ENCODE data around the gene MRPL51. TPM values are rescaled to one million over a fixed set of nuclear protein-coding genes. Genes with fewer than 3 reads are reported as not detected.
A peak's percentile ranks its signal among the peaks of the same experiment; 100 is the strongest.
"Not testable (repeated sequence)": the region's sequence is repeated elsewhere in the genome, so short reads cannot be mapped to it uniquely, and the experiment has no call there.

The MRPL51 gene
- polyA plus RNA-seq, 1 donor (not counting 4 experiments of a cell fraction or from before 2014, with no cell fraction given), result 184 TPM

DNA sequence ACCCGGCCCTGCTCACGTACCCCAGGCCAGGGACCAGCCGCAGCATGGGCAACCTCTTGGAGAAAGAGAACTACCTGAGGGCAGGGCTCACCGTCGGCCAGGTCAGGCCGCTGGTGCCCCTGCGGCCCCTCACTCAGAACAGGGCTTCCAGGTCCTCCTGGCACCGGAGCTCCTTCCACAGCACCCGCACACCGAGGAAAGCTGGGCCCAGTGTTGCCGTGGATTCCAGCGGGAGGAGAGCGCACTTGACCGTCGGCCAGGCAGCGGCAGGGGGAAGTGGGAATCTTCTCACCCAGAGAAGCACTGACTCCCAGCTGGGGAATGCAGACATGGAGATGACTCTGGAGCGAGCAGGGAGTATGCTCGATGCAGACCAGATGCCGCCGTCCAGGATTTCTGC, 14.6 kb downstream of the MRPL51 start:
- Histone ChIP-seq H3K27ac (ENCODE audit: control insufficient read depth, insufficient read depth, low read length) (no peak overlapping the region), H3K4me2 (ENCODE audit: control insufficient read depth, extremely low read depth, insufficient read depth, low read depth, low read length) (no peak overlapping the region), H4K20me1 (ENCODE audit: control insufficient read depth, extremely low read depth, insufficient read depth, low read length) (no peaks in the 10 kb centered on the region), H3K4me1 (ENCODE audit: control insufficient read depth, extremely low read depth, insufficient read depth, low read length) (no peaks in the 10 kb centered on the region), H3K36me3 (ENCODE audit: control insufficient read depth in 2 of 2, extremely low read depth in 1 of 2, insufficient read depth in 2 of 2, low read length in 2 of 2) (no peaks in the 10 kb centered on the region), H3K27me3 (ENCODE audit: control insufficient read depth, extremely low read depth, insufficient read depth, low read length) (no peaks in the 10 kb centered on the region), H3K79me2 (ENCODE audit: control insufficient read depth, insufficient read depth, low read length) (no peaks in the 10 kb centered on the region), H3K4me3 (ENCODE audit: control insufficient read depth in 2 of 3, extremely low read depth in 1 of 3, insufficient read depth in 2 of 3, low read depth in 1 of 3, low read length in 3 of 3) (no peak overlapping the region), H3K9ac (ENCODE audit: control insufficient read depth, extremely low read depth, insufficient read depth, low read length) (no peak overlapping the region), H3K9me1 (ENCODE audit: control insufficient read depth, extremely low read depth, insufficient read depth, low read length) (no peaks in the 10 kb centered on the region), H2AFZ (ENCODE audit: control insufficient read depth, low read length) (no peak overlapping the region), H3K9me3 (ENCODE audit: control insufficient read depth, low read depth, low read length) (no peaks in the 10 kb centered on the region)
- TF ChIP-seq EZH2 (IDR thresholded peaks at IDR 0.05; ENCODE audit: low read length), result no peak
- TF ChIP-seq, protein P1, sequence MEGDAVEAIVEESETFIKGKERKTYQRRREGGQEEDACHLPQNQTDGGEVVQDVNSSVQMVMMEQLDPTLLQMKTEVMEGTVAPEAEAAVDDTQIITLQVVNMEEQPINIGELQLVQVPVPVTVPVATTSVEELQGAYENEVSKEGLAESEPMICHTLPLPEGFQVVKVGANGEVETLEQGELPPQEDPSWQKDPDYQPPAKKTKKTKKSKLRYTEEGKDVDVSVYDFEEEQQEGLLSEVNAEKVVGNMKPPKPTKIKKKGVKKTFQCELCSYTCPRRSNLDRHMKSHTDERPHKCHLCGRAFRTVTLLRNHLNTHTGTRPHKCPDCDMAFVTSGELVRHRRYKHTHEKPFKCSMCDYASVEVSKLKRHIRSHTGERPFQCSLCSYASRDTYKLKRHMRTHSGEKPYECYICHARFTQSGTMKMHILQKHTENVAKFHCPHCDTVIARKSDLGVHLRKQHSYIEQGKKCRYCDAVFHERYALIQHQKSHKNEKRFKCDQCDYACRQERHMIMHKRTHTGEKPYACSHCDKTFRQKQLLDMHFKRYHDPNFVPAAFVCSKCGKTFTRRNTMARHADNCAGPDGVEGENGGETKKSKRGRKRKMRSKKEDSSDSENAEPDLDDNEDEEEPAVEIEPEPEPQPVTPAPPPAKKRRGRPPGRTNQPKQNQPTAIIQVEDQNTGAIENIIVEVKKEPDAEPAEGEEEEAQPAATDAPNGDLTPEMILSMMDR (optimal IDR thresholded peaks at IDR 0.05 in 1 of 3, IDR thresholded peaks at IDR 0.05 in 1 of 3, conservative IDR thresholded peaks at IDR 0.05 in 1 of 3; ENCODE audit: extremely low read depth in 1 of 3, insufficient read depth in 2 of 3, low read length in 3 of 3), result no peak
- dilution Hi-C loops (cut with MboI; ENCODE audit: extremely low pct_ligation_motif_present, low sequenced_read_pairs), result no loop called here
- FAIRE-seq (no peak), DNase-seq (ENCODE audit: low read depth, low spot score) (no peak)

DNA sequence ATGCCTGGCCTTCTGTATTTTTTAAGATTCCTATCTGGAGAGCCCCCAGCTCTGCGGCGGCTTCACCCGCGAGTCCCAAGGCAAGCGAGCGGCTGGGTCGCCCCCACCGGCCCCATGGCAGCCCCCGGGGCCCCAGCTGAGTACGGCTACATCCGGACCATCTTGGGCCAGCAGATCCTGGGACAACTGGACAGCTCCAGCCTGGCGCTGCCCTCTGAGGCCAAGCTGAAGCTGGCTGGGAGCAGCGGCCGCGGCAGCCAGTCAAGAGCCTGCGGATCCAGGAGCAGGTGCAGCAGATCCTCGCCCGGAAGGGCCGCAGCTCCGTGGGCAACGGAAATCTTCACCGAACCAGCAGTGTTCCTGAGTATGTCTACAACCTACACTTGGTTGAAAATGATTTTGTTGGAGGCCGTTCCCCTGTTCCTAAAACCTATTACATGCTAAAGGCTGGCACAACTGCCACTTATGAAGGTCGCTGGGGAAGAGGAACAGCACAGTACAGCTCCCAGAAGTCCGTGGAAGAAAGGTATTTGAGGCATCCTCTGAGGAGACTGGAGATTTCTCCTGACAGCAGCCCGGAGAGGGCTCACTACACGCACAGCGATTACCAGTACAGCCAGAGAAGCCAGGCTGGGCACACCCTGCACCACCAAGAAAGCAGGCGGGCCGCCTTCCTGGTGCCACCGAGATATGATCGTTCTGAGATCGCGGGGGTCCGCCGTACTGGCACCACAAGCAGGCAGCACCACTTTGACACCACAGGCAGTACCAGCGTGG, 15.3 kb downstream of the MRPL51 start:
- H3K4me2 ChIP-seq (ENCODE audit: control insufficient read depth, extremely low read depth, insufficient read depth, low read depth, low read length); H3K9me1 ChIP-seq (ENCODE audit: control insufficient read depth, extremely low read depth, insufficient read depth, low read length); H3K27me3 ChIP-seq (ENCODE audit: control insufficient read depth, extremely low read depth, insufficient read depth, low read length); H3K4me1 ChIP-seq (ENCODE audit: control insufficient read depth, extremely low read depth, insufficient read depth, low read length); H3K9me3 ChIP-seq (ENCODE audit: control insufficient read depth, low read depth, low read length); DNase-seq (ENCODE audit: low read depth, low spot score); H3K79me2 ChIP-seq (ENCODE audit: control insufficient read depth, insufficient read depth, low read length); dilution Hi-C loops (cut with MboI; ENCODE audit: extremely low pct_ligation_motif_present, low sequenced_read_pairs); H3K9ac ChIP-seq (ENCODE audit: control insufficient read depth, extremely low read depth, insufficient read depth, low read length); H4K20me1 ChIP-seq (ENCODE audit: control insufficient read depth, extremely low read depth, insufficient read depth, low read length); H3K4me3 ChIP-seq (ENCODE audit: control insufficient read depth in 2 of 3, extremely low read depth in 1 of 3, insufficient read depth in 2 of 3, low read depth in 1 of 3, low read length in 3 of 3); H3K27ac ChIP-seq (ENCODE audit: control insufficient read depth, insufficient read depth, low read length); H3K36me3 ChIP-seq (ENCODE audit: control insufficient read depth in 2 of 2, extremely low read depth in 1 of 2, insufficient read depth in 2 of 2, low read length in 2 of 2); H2AFZ ChIP-seq (ENCODE audit: control insufficient read depth, low read length): not testable (repeated sequence)
- FAIRE-seq, result peak; percentile 53

DNA sequence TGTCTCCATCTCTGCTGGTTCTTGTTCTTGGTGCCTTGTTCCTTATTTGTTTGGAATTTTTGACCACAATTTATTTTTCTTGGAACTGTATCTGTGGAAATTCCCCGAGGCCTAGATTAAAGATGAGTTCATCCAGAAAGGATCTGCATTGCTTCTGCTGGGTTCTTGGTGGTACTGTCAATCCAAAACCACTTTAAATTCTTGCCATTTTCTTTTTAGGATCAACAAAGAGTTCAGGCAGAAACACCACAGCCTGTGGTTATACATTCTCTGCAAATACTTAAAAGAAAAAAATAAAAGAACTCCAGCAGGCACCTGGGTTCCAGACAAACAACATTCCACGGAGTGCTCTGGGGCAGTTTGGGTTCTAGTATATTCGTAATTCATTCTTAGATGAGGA, 16.6 kb downstream of the MRPL51 start:
- H3K79me2 ChIP-seq (ENCODE audit: control insufficient read depth, insufficient read depth, low read length), result no peaks in the 10 kb centered on the region
- H4K20me1 ChIP-seq (ENCODE audit: control insufficient read depth, extremely low read depth, insufficient read depth, low read length), result no peaks in the 10 kb centered on the region
- H3K4me2 ChIP-seq (ENCODE audit: control insufficient read depth, extremely low read depth, insufficient read depth, low read depth, low read length), result no peak overlapping the region
- dilution Hi-C loops (cut with MboI; ENCODE audit: extremely low pct_ligation_motif_present, low sequenced_read_pairs), result no loop called here
- no peaks in the 10 kb centered on the region for H3K9me1 ChIP-seq (ENCODE audit: control insufficient read depth, extremely low read depth, insufficient read depth, low read length)
- no peak overlapping the region for H3K4me3 ChIP-seq (ENCODE audit: control insufficient read depth in 2 of 3, extremely low read depth in 1 of 3, insufficient read depth in 2 of 3, low read depth in 1 of 3, low read length in 3 of 3)
- H3K9ac ChIP-seq (ENCODE audit: control insufficient read depth, extremely low read depth, insufficient read depth, low read length), result no peak overlapping the region
- no peak overlapping the region for H2AFZ ChIP-seq (ENCODE audit: control insufficient read depth, low read length)
- H3K27me3 ChIP-seq (ENCODE audit: control insufficient read depth, extremely low read depth, insufficient read depth, low read length), result no peaks in the 10 kb centered on the region
- no peak overlapping the region for H3K27ac ChIP-seq (ENCODE audit: control insufficient read depth, insufficient read depth, low read length)
- no peaks in the 10 kb centered on the region for H3K36me3 ChIP-seq (ENCODE audit: control insufficient read depth in 2 of 2, extremely low read depth in 1 of 2, insufficient read depth in 2 of 2, low read length in 2 of 2)
- H3K9me3 ChIP-seq (ENCODE audit: control insufficient read depth, low read depth, low read length), result no peaks in the 10 kb centered on the region
- FAIRE-seq (peak; percentile 29), DNase-seq (ENCODE audit: low read depth, low spot score) (no peak)
- H3K4me1 ChIP-seq (ENCODE audit: control insufficient read depth, extremely low read depth, insufficient read depth, low read length), result peaks cover 5% of the 10 kb centered on the region
- TF ChIP-seq EZH2 (IDR thresholded peaks at IDR 0.05; ENCODE audit: low read length), result no peak

DNA sequence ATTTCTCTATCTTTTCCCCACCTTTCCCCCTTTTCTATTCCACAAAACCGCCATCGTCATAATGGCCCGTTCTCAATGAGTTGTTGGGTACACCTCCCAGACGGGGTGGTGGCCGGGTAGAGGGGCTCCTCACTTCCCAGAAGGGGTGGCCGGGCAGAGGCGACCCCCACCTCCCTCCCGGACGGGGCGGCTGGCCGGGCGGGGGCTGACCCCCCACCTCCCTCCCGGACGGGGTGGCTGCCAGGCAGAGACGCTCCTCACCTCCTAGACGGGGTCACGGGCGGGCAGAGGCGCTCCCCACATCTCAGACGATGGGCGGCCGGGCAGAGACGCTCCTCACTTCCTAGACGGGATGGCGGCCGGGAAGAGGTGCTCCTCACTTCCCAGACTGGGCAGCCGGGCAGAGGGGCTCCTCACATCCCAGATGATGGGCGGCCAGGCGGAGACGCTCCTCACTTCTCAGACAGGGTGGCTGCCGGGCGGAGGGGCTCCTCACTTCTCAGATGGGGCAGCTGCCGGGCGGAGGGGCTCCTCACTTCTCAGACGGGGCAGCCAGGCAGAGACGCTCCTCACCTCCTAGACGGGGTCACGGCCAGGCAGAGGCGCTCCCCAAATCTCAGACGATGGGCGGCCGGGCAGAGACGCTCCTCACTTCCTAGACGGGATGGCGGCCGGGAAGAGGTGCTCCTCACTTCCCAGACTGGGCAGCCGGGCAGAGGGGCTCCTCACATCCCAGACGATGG, 17.7 kb downstream of the MRPL51 start:
- H3K4me2 ChIP-seq (ENCODE audit: control insufficient read depth, extremely low read depth, insufficient read depth, low read depth, low read length); DNase-seq (ENCODE audit: low read depth, low spot score); H2AFZ ChIP-seq (ENCODE audit: control insufficient read depth, low read length); FAIRE-seq; H3K79me2 ChIP-seq (ENCODE audit: control insufficient read depth, insufficient read depth, low read length); H3K9me1 ChIP-seq (ENCODE audit: control insufficient read depth, extremely low read depth, insufficient read depth, low read length); H3K27me3 ChIP-seq (ENCODE audit: control insufficient read depth, extremely low read depth, insufficient read depth, low read length); H4K20me1 ChIP-seq (ENCODE audit: control insufficient read depth, extremely low read depth, insufficient read depth, low read length); dilution Hi-C loops (cut with MboI; ENCODE audit: extremely low pct_ligation_motif_present, low sequenced_read_pairs); H3K36me3 ChIP-seq (ENCODE audit: control insufficient read depth in 2 of 2, extremely low read depth in 1 of 2, insufficient read depth in 2 of 2, low read length in 2 of 2); H3K9ac ChIP-seq (ENCODE audit: control insufficient read depth, extremely low read depth, insufficient read depth, low read length); H3K27ac ChIP-seq (ENCODE audit: control insufficient read depth, insufficient read depth, low read length); H3K4me3 ChIP-seq (ENCODE audit: control insufficient read depth in 2 of 3, extremely low read depth in 1 of 3, insufficient read depth in 2 of 3, low read depth in 1 of 3, low read length in 3 of 3); H3K9me3 ChIP-seq (ENCODE audit: control insufficient read depth, low read depth, low read length): not testable (repeated sequence)
- H3K4me1 ChIP-seq (ENCODE audit: control insufficient read depth, extremely low read depth, insufficient read depth, low read length), result peaks cover 11% of the 10 kb centered on the region

All from keratinocyte (primary cell).